Type B pancreatic cell (in vitro differentiated cells): Measurements from ENCODE around the gene TTC28. TPM values are rescaled to one million over a fixed set of nuclear protein-coding genes. Genes with fewer than 3 reads are reported as not detected.

Experiments used
- DNase-seq: peaks from one replicate; pipeline ENCODE4 v3.0.0; 2021; ENCODE audit warnings: mixed read lengths; ENCODE audit not compliant: unreplicated experiment; ENCODE audit errors: extremely low spot score
- H3K27ac Mint-ChIP-seq: 2 replicates; pipeline ENCODE4 v1.8.0; 2021; ENCODE audit warnings: mild to moderate bottlenecking, mixed read lengths
- H3K27me3 Mint-ChIP-seq: 2 replicates; pipeline ENCODE4 v1.8.0; 2021; ENCODE audit warnings: mixed read lengths
- H3K36me3 Mint-ChIP-seq: 2 replicates; pipeline ENCODE4 v1.8.0; 2021; ENCODE audit warnings: mixed read lengths
- H3K4me1 Mint-ChIP-seq: one replicate; pipeline ENCODE4 v1.8.0; 2021; ENCODE audit warnings: mixed read lengths; ENCODE audit not compliant: unreplicated experiment
- H3K4me3 Mint-ChIP-seq: 2 replicates; pipeline ENCODE4 v1.8.0; 2021; ENCODE audit warnings: mild to moderate bottlenecking, mixed read lengths
- H3K9me3 Mint-ChIP-seq: 2 replicates; pipeline ENCODE4 v1.8.0; 2021; ENCODE audit warnings: mixed read lengths
- total RNA-seq: library from RNA; stranded (reverse); gene quantifications from 2 replicates; pipeline ENCODE4 v1.2.1, GENCODE V29; 2021; ENCODE audit warnings: low replicate concordance
- TF ChIP-seq, protein P1 (sequence below): fragments of 200-600 bp; sonication (generic); conservative IDR thresholded peaks from 2 replicates; pipeline ENCODE4 v1.5.0; 2021; ENCODE audit warnings: antibody characterized with exemption, mild to moderate bottlenecking

TTC28 gene
- total RNA-seq, 1 donor from 2014 or later: 59.2 TPM

DNA sequence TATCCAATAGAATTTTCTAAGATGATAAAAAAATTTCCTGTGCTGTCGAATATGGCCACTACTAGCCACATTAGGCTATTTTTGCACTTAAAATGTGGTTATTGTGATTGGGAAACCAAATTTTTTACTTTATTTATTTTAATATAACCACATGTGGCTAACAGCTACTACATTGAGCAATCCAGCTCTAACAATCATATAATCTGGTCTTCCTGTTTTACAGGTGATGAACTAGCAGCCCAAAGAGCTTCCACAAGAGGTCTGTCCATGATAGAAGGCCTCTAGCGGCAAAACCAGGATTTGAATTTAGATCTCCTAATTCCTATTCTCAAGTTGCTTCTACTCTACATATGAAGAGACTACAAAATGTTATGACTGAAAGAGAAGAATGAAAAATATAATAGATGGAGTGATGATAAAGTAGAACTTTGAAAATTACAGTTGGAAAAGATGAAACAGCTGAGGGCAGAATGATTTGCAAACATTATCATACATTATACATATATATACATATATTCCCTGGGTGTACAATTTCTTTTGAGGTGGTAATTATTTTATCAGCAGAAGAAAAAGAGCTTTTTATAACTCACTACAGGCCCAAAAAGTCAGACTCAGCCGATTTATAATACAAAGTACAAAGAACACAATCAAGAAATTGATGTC lies 397.1 kb downstream of the TTC28 start:
- H3K36me3 Mint-ChIP-seq: no peaks in the 10 kb centered on the region
- H3K27me3 Mint-ChIP-seq: no peaks in the 10 kb centered on the region
- no peak for DNase-seq
- TF ChIP-seq, protein P1, sequence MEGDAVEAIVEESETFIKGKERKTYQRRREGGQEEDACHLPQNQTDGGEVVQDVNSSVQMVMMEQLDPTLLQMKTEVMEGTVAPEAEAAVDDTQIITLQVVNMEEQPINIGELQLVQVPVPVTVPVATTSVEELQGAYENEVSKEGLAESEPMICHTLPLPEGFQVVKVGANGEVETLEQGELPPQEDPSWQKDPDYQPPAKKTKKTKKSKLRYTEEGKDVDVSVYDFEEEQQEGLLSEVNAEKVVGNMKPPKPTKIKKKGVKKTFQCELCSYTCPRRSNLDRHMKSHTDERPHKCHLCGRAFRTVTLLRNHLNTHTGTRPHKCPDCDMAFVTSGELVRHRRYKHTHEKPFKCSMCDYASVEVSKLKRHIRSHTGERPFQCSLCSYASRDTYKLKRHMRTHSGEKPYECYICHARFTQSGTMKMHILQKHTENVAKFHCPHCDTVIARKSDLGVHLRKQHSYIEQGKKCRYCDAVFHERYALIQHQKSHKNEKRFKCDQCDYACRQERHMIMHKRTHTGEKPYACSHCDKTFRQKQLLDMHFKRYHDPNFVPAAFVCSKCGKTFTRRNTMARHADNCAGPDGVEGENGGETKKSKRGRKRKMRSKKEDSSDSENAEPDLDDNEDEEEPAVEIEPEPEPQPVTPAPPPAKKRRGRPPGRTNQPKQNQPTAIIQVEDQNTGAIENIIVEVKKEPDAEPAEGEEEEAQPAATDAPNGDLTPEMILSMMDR: no peak
- no peak overlapping the region for H3K27ac Mint-ChIP-seq
- no peaks in the 10 kb centered on the region for H3K9me3 Mint-ChIP-seq
- H3K4me1 Mint-ChIP-seq: peaks cover 12% of the 10 kb centered on the region
- no peak overlapping the region for H3K4me3 Mint-ChIP-seq

DNA sequence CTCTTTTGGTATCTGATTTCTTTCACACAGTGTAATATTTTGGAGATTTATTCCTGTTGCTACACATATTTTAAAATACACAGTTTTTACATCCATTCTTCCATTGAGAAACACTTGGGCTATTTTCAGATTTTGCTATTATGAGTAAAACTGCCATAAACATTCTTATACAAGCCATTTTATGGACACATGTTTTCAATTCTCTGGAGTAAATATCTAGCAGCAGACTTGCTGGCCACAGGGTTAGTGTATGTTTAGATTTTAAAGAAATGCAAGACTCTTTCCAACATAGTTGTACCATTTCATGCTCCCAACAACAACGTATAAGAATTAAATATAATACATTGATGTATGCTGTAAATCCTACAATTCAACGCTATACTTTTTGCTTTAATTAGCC lies 399.8 kb downstream of the TTC28 start:
- Mint-ChIP-seq H3K4me1 (peaks cover 12% of the 10 kb centered on the region), H3K36me3 (no peaks in the 10 kb centered on the region), H3K27ac (no peak overlapping the region), H3K9me3 (no peaks in the 10 kb centered on the region), H3K27me3 (no peaks in the 10 kb centered on the region), H3K4me3 (no peak overlapping the region)
- TF ChIP-seq, protein P1: no peak
- no peak for DNase-seq

DNA sequence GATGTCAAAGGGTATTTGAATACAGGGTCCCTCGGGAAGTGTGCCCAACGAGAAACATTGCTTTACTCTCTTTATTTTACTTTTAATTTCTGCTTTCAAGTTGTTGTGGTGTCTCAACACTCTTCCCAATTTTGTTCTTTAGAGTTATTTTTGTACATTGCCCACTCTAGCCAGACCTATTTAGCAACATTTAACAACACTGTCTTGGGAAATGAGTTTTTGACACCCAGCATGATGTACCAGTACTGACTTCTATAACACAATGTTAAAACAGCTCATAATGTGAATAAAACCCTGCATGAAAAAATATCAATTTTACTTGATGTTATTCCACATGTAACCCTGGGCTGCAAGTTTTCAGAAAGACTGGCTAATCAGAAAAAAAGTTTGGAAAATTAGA lies 410.4 kb downstream of the TTC28 start:
- Mint-ChIP-seq H3K9me3 (no peaks in the 10 kb centered on the region), H3K27ac (no peak overlapping the region), H3K27me3 (no peaks in the 10 kb centered on the region), H3K36me3 (peaks cover 10% of the 10 kb centered on the region), H3K4me3 (no peak overlapping the region), H3K4me1 (peaks cover 7% of the 10 kb centered on the region)
- DNase-seq: no peak
- TF ChIP-seq, protein P1: no peak

DNA sequence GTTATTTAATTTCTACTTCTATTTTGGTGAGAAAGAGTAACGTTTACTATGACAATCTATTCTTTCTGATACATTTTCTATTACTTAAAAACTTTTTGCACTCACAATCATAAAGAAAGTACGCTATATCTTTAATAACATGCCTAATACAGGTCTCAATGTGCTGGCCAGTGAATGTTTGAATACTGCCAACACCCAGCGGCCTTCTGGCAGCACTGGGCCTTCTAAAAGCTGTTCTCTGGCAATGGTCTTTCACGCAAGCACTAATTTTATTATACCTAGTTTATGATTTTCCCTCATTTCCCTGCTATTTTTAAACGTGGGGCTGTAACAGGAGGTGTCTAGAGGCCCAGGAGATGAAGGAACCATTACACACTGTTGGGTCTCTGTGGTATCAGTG lies 410.8 kb downstream of the TTC28 start:
- peaks cover under 1% of the 10 kb centered on the region for H3K9me3 Mint-ChIP-seq
- H3K36me3 Mint-ChIP-seq: peaks cover 14% of the 10 kb centered on the region
- H3K4me1 Mint-ChIP-seq: peaks cover 7% of the 10 kb centered on the region
- no peak overlapping the region for H3K4me3 Mint-ChIP-seq
- H3K27ac Mint-ChIP-seq: no peak overlapping the region
- no peaks in the 10 kb centered on the region for H3K27me3 Mint-ChIP-seq
- DNase-seq: no peak
- TF ChIP-seq, protein P1: no peak

DNA sequence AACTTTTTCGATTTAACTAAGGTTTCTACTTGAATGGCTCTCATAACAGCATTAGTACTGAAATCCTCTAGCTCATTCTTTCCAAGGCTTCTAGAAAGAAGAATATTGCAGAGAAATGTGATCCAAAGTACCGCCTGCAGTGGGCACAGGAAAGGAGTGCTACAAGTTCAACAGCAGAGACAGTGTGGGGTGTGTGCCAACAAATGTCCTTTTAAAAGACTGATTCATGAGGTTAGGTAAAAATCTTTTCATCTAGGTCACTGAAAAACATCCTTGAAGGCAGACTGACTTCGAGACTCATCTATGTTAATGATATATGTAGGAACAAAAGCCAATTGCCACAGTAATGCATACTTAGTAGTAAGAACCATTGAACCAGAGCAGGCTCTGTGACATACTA lies 411.5 kb downstream of the TTC28 start:
- H3K27me3 Mint-ChIP-seq: no peaks in the 10 kb centered on the region
- DNase-seq: no peak
- peaks cover 7% of the 10 kb centered on the region for H3K4me1 Mint-ChIP-seq
- H3K4me3 Mint-ChIP-seq: no peak overlapping the region
- peaks cover 5% of the 10 kb centered on the region for H3K9me3 Mint-ChIP-seq
- TF ChIP-seq, protein P1: no peak
- peaks cover 19% of the 10 kb centered on the region for H3K36me3 Mint-ChIP-seq
- no peak overlapping the region for H3K27ac Mint-ChIP-seq
